Hippocampal formation (tissue), 2 donors: ENCODE measurements around the gene SH3BP4.

Experiments used
- DNase-seq, 2 donors: peaks; one replicate each; lab custom pipeline; 2025; lab: John Stamatoyannopoulos, UW

Gene SH3BP4

GRCh38 chr2:234966340-234966739, 14.5 kb downstream of the SH3BP4 start:
- DNase-seq, result no peak

GRCh38 chr2:234967201-234967869, 15.5 kb downstream of the SH3BP4 start:
- DNase-seq, result no peak

GRCh38 chr2:234967870-234968208, 16.0 kb downstream of the SH3BP4 start:
- no peak for DNase-seq

- no peak for DNase-seq
Observed at GRCh38 chr2:234968631-234969305, 17.0 kb downstream of the SH3BP4 start.

- no peak for DNase-seq
Observed at GRCh38 chr2:234969306-234970098, 17.7 kb downstream of the SH3BP4 start.

- no peak for DNase-seq
Observed at GRCh38 chr2:234970099-234970440, 18.3 kb downstream of the SH3BP4 start.

- no peak for DNase-seq
Observed at GRCh38 chr2:234970477-234970882, 18.7 kb downstream of the SH3BP4 start.

- no peak for DNase-seq
Observed at GRCh38 chr2:234971496-234971895, 19.7 kb downstream of the SH3BP4 start.

GRCh38 chr2:234973008-234973407, 21.2 kb downstream of the SH3BP4 start:
- DNase-seq, result no peak

GRCh38 chr2:234974501-234975385, 22.9 kb downstream of the SH3BP4 start:
- DNase-seq, result peak in 1 of 2 donors; percentile 34

GRCh38 chr2:234975611-234976010, 23.8 kb downstream of the SH3BP4 start:
- DNase-seq, result no peak

- DNase-seq, result no peak
Observed at GRCh38 chr2:234976479-234977227, 24.8 kb downstream of the SH3BP4 start.

- DNase-seq, result no peak
Observed at GRCh38 chr2:234977228-234977679, 25.4 kb downstream of the SH3BP4 start.

- DNase-seq, result no peak
Observed at GRCh38 chr2:234978466-234979203, 26.8 kb downstream of the SH3BP4 start.

- DNase-seq, result no peak
Observed at GRCh38 chr2:234979204-234980167, 27.7 kb downstream of the SH3BP4 start.

GRCh38 chr2:234980451-234981187, 28.8 kb downstream of the SH3BP4 start:
- no peak for DNase-seq

GRCh38 chr2:234981197-234982095, 29.6 kb downstream of the SH3BP4 start:
- no peak for DNase-seq
